Skeletal muscle tissue (tissue), 4 donors: ENCODE measurements around the gene TBCD. TPM values are rescaled to one million over a fixed set of nuclear protein-coding genes. Genes with fewer than 3 reads are reported as not detected.
"Not testable (repeated sequence)": the region's sequence is repeated elsewhere in the genome, so short reads cannot be mapped to it uniquely, and the experiment has no call there.

Source experiments
- H3K27ac ChIP-seq: one replicate; pipeline ENCODE4 v1.7.0; 2013; ENCODE audit warnings: mild to moderate bottlenecking, low read depth, low read length, inconsistent platforms
- H3K27me3 ChIP-seq, 3 donors: one replicate each; pipeline ENCODE4 v1.7.0; 2013; ENCODE audit warnings: low read length in 3 of 3; ENCODE audit not compliant: control insufficient read depth in 3 of 3, insufficient read depth in 3 of 3
- H3K36me3 ChIP-seq, 3 donors: one replicate each; pipeline ENCODE4 v1.7.0; 2013; ENCODE audit warnings: low read length in 3 of 3; ENCODE audit not compliant: control insufficient read depth in 3 of 3, insufficient read depth in 3 of 3
- H3K4me1 ChIP-seq, 3 donors: one replicate each; pipeline ENCODE4 v1.7.0; 2013; ENCODE audit warnings: low read length in 3 of 3, mild to moderate bottlenecking in 3 of 3; ENCODE audit not compliant: control insufficient read depth in 3 of 3, insufficient read depth in 3 of 3
- H3K4me3 ChIP-seq, 3 donors: one replicate each; pipeline ENCODE4 v1.7.0; 2013; ENCODE audit warnings: low read length in 3 of 3
- H3K9ac ChIP-seq, 3 donors: one replicate each; pipeline ENCODE4 v1.7.0; 2013; ENCODE audit warnings: low read length in 3 of 3, mild to moderate bottlenecking in 3 of 3, moderate library complexity in 2 of 3, low read depth in 1 of 3
- H3K9me3 ChIP-seq, 3 donors: one replicate each; pipeline ENCODE4 v1.7.0; 2013; ENCODE audit warnings: low read length in 3 of 3; ENCODE audit not compliant: control insufficient read depth in 3 of 3
- total RNA-seq: library from RNA; depleted of rRNA; stranded (reverse); fragments of >200 nt; gene quantifications from one replicate; pipeline ENCODE4 v1.2.3, GENCODE V29; 2014
- donor health status: Osteomylitis.

The TBCD gene
- total RNA-seq, 1 donor from 2014 or later = 27.1 TPM

- H3K36me3 ChIP-seq = peaks cover 36 to 39% (median 39%) of the 10 kb centered on the region in 3 donors
- H3K9me3 ChIP-seq = peaks cover 12 to 17% (median 13%) of the 10 kb centered on the region in 3 donors
- H3K9ac ChIP-seq = no peak overlapping the region
- no peak overlapping the region for H3K4me3 ChIP-seq
- no peaks in the 10 kb centered on the region for H3K4me1 ChIP-seq
- no peaks in the 10 kb centered on the region for H3K27me3 ChIP-seq
- no peak overlapping the region for H3K27ac ChIP-seq
Observed at GRCh38 chr17:82946081-82946480, 194.2 kb downstream of the TBCD start.

DNA sequence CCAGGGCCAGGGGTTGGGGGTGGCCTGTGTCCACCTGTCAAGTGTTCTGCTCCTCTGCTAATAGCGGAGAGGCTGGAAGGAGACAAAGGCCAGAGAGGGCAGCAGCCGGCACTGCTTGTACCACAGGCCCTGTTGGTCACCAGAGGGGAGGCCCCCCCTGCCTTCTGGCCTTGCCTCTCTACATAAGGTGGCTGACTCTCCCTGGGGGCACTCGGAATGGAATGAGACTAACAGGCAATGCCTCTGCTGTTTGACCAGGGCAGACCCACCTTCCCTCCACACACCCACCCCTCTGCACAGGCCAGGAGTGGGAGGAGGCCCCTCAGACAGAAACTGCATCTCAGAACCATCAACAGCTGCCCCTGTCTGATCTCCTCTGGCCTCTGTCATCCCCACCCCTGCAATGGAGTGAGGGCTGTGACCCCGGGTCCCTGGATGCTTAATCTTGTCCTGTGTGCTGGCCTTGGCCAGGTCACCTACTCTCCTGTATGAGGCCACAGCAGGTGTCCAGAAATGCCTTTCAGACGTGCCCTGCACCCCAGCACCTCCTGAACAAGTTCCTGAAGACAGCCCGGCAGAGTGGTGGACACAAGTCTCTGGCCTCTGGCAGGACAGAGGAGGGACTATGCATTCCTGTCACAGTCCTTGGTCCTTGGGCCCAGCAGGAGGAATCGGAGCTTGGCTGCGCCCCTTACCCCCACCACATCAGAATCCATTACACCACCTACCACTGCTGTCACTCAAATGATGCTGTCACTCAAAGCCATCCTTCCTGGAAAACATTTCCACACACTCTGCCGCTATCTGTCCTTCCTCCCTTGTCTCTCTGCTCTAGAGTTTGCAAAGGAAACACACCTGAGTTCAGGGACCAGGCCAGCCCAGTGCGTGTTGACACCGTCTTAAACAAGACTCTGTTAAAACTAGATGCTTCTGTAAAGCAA lies 195.5 kb downstream of the TBCD start:
- Histone ChIP-seq H3K27me3 (no peaks in the 10 kb centered on the region), H3K27ac (no peak overlapping the region), H3K36me3 (peaks cover 27 to 28% (median 27%) of the 10 kb centered on the region in 3 donors), H3K4me3 (no peak overlapping the region), H3K9ac (no peak overlapping the region), H3K4me1 (no peaks in the 10 kb centered on the region), H3K9me3 (peaks cover 12 to 17% (median 13%) of the 10 kb centered on the region in 3 donors)

GRCh38 chr17:82948081-82948511 lies 196.2 kb downstream of the TBCD start:
- Histone ChIP-seq H3K27me3 (no peaks in the 10 kb centered on the region), H3K4me1 (no peaks in the 10 kb centered on the region), H3K27ac (no peak overlapping the region), H3K4me3 (no peak overlapping the region), H3K36me3 (peaks cover 19 to 21% (median 20%) of the 10 kb centered on the region in 3 donors), H3K9me3 (peaks cover 12 to 17% (median 13%) of the 10 kb centered on the region in 3 donors), H3K9ac (no peak overlapping the region)

DNA sequence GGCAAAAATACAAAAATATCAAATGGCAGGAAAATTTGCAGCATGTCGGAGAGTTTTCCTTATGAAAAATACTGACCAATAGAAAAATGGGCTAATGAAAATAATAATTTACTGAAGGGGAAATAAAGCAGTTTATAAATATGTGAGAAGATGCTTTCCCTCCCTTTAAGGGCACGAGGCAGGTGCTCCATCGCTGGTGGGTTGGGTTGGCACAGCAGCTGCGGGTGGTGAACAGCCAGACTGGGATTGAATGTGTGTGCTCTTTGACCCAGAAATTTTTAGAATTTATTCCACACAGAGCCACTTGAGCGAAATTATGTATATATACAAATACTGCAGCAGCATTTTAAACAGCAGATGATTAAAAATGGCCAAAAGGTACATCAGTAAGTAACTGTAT lies 197.1 kb downstream of the TBCD start:
- Histone ChIP-seq H3K36me3 (peaks cover 11 to 12% (median 11%) of the 10 kb centered on the region in 3 donors), H3K27ac (no peak overlapping the region), H3K9me3 (peaks cover 12 to 14% (median 13%) of the 10 kb centered on the region in 3 donors), H3K9ac (no peak overlapping the region), H3K4me3 (no peak overlapping the region), H3K27me3 (no peaks in the 10 kb centered on the region), H3K4me1 (no peaks in the 10 kb centered on the region)

GRCh38 chr17:82949361-82949760 lies 197.5 kb downstream of the TBCD start:
- H3K27me3 ChIP-seq = no peaks in the 10 kb centered on the region
- H3K4me1 ChIP-seq = no peaks in the 10 kb centered on the region
- H3K27ac ChIP-seq = no peak overlapping the region
- peaks cover 11 to 13% (median 11%) of the 10 kb centered on the region in 3 donors for H3K9me3 ChIP-seq
- no peak overlapping the region for H3K4me3 ChIP-seq
- no peak overlapping the region for H3K9ac ChIP-seq
- H3K36me3 ChIP-seq = peaks cover 7 to 8% (median 7%) of the 10 kb centered on the region in 3 donors

GRCh38 chr17:82949984-82950383 lies 198.1 kb downstream of the TBCD start:
- no peaks in the 10 kb centered on the region for H3K27me3 ChIP-seq
- H3K27ac ChIP-seq = no peak overlapping the region
- peaks cover 6 to 8% (median 8%) of the 10 kb centered on the region in 3 donors for H3K9me3 ChIP-seq
- H3K4me3 ChIP-seq = no peak overlapping the region
- H3K9ac ChIP-seq = no peak overlapping the region
- peaks cover 4 to 7% (median 5%) of the 10 kb centered on the region in 3 donors for H3K36me3 ChIP-seq
- H3K4me1 ChIP-seq = no peaks in the 10 kb centered on the region

- Histone ChIP-seq H3K4me3 (no peak overlapping the region), H3K4me1 (no peaks in the 10 kb centered on the region), H3K27me3 (no peaks in the 10 kb centered on the region), H3K9me3 (peaks cover under 1 to 8% (median 2%) of the 10 kb centered on the region in 3 donors), H3K36me3 (peaks cover 0 to 4% (median 2%) of the 10 kb centered on the region in 3 donors), H3K9ac (no peak overlapping the region), H3K27ac (no peak overlapping the region)
Observed at GRCh38 chr17:82950525-82951102, 198.7 kb downstream of the TBCD start.

DNA sequence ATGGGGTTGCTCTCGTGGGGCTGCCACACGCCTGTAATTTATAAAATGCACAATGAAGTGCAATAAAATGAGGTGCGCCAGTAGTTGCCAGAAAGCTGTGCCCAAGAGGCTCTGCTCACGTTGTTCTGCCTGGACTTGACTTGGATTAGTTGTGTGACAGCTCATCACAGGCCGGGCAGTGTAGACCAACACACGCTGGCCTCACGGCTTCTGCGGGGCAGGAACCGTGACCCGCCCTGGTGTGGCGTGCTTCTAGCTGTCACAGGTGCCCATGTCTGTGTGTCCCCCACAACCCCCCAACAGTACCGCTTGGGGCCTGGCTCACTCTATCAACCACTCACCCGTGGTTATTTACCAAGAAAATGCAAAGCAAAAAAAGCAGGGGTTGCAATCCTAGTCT lies 200.2 kb downstream of the TBCD start:
- Histone ChIP-seq H3K27ac (no peak overlapping the region), H3K9me3 (peaks cover 0 to 5% (median 0%) of the 10 kb centered on the region in 3 donors), H3K4me3 (no peak overlapping the region), H3K4me1 (no peaks in the 10 kb centered on the region), H3K9ac (no peak overlapping the region), H3K36me3 (peaks cover 0 to 4% (median 2%) of the 10 kb centered on the region in 3 donors), H3K27me3 (no peaks in the 10 kb centered on the region)

DNA sequence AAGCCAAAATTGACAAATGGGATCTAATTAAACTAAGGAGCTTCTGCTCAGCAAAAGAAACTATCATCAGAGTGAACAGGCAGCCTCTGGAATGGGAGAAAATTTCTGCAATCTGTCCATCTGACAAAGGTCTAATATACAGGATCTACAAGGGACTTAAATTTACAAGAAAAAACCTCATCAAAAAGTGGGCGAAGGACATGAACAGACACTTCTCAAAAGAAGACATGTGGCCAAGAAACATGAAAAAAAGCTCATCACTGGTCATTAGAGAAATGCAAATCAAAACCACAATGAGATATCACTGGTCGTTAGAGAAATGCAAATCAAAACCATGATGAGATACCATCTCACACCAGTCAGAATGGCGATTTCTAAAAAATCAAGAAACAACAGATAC lies 203.2 kb downstream of the TBCD start:
- H3K4me3 ChIP-seq, H3K9me3 ChIP-seq, H3K9ac ChIP-seq, H3K27me3 ChIP-seq, H3K36me3 ChIP-seq, H3K4me1 ChIP-seq, H3K27ac ChIP-seq: not testable (repeated sequence)

- H3K27ac ChIP-seq, H3K27me3 ChIP-seq, H3K9ac ChIP-seq, H3K4me1 ChIP-seq, H3K4me3 ChIP-seq, H3K36me3 ChIP-seq, H3K9me3 ChIP-seq: not testable (repeated sequence)
Observed at GRCh38 chr17:82955627-82956026, 203.8 kb downstream of the TBCD start.
